Endodermal cell (in vitro differentiated cells): ENCODE data around the gene GCAT. TPM values are rescaled to one million over a fixed set of nuclear protein-coding genes. Genes with fewer than 3 reads are reported as not detected.
A peak's percentile ranks its signal among the peaks of the same experiment; 100 is the strongest.

Experiments used
- DNase-seq: peaks from one replicate; pipeline ENCODE4 v3.0.0-alpha.2; 2017
- H3K27ac ChIP-seq: 2 replicates; pipeline ENCODE4 v1.5.1; 2013; ENCODE audit warnings: mild to moderate bottlenecking, low read depth, low read length, moderate library complexity
- H3K27me3 ChIP-seq: 2 replicates; pipeline ENCODE4 v1.6.1; 2013; ENCODE audit warnings: mild to moderate bottlenecking, low read length, moderate library complexity; ENCODE audit not compliant: insufficient read depth, control insufficient read depth, poor library complexity, severe bottlenecking
- H3K36me3 ChIP-seq: 2 replicates; pipeline ENCODE4 v1.7.0; 2013; ENCODE audit warnings: mild to moderate bottlenecking, low read length, moderate library complexity; ENCODE audit not compliant: control insufficient read depth, insufficient read depth
- H3K4me1 ChIP-seq: one replicate; pipeline ENCODE4 v1.7.0; 2013; ENCODE audit warnings: low read length; ENCODE audit not compliant: control insufficient read depth, insufficient read depth
- H3K4me3 ChIP-seq: 2 replicates; pipeline ENCODE4 v1.5.1; 2013; ENCODE audit warnings: mild to moderate bottlenecking, low read length, moderate library complexity
- H3K9ac ChIP-seq: 2 replicates; pipeline ENCODE4 v1.6.1; 2013; ENCODE audit warnings: mild to moderate bottlenecking, low read length, moderate library complexity; ENCODE audit not compliant: poor library complexity, severe bottlenecking; ENCODE audit errors: extremely low read depth
- H3K9me3 ChIP-seq: 2 replicates; pipeline ENCODE4 v1.6.1; 2013; ENCODE audit warnings: mild to moderate bottlenecking, low read length, moderate library complexity; ENCODE audit not compliant: control insufficient read depth
- H3K27ac Mint-ChIP-seq: 2 replicates; pipeline ENCODE4 v1.8.0; 2020; ENCODE audit warnings: mixed read lengths
- H3K27me3 Mint-ChIP-seq: 2 replicates; pipeline ENCODE4 v1.8.0; 2021; ENCODE audit warnings: mild to moderate bottlenecking, mixed read lengths; ENCODE audit not compliant: insufficient read depth
- H3K36me3 Mint-ChIP-seq: 2 replicates; pipeline ENCODE4 v1.8.0; 2020; ENCODE audit warnings: low read depth, mixed read lengths
- H3K4me1 Mint-ChIP-seq: 2 replicates; pipeline ENCODE4 v1.8.0; 2020; ENCODE audit warnings: mixed read lengths
- H3K4me3 Mint-ChIP-seq: 2 replicates; pipeline ENCODE4 v1.8.0; 2020; ENCODE audit warnings: mild to moderate bottlenecking, moderate library complexity, mixed read lengths
- H3K9me3 Mint-ChIP-seq: 2 replicates; pipeline ENCODE4 v1.8.0; 2020; ENCODE audit warnings: mild to moderate bottlenecking, mixed read lengths
- CTCF ChIP-seq: fragments of 200-600 bp; sonication (generic); conservative IDR thresholded peaks from 2 replicates; pipeline ENCODE4 v1.5.0; 2021; ENCODE audit warnings: antibody characterized with exemption, mild to moderate bottlenecking
- WGBS, 2 experiments: methylation state at CpG; one replicate each; pipeline versions ENCODE4 v1.1.5 to v1.1.7; 2013; ENCODE audit warnings: missing lambda C conversion rate in 2 of 2, mixed read lengths in 1 of 2; ENCODE audit not compliant: insufficient coverage in 1 of 2, insufficient read length in 1 of 2; 5-methylcytosine and 5-hydroxymethylcytosine counted together
- total RNA-seq, 2 donors: library from RNA; stranded (reverse); fragmentation: NEBNext Ultra II Directional in 1 of 2; extraction: Animal tissue kit (Norgen Biotek cat#: 25700) in 1 of 2; gene quantifications; 2 replicates in 1 of 2; 3 replicates in 1 of 2; pipeline ENCODE4 v1.2.1, GENCODE V29; 2021

Gene GCAT
- total RNA-seq, 2 donors from 2014 or later, result 22.2 to 26.2 TPM

DNA sequence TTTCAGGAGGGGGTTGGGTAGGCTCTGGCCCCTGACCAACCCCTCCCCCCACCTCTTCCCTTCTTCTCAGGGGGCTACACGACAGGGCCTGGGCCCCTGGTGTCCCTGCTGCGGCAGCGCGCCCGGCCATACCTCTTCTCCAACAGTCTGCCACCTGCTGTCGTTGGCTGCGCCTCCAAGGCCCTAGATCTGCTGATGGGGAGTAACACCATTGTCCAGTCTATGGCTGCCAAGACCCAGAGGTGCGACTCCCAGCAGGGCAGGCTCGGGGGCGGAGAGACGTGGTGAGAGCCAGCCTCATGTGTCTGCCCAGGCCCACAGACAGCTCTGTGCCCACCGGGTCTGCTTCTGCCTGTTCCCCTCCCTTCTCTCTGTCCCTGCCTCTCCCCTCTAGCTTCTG is 7.9 kb downstream of the GCAT start:
- H3K4me3 Mint-ChIP-seq, result no peak overlapping the region
- Histone ChIP-seq H3K9ac (no peak overlapping the region), H3K36me3 (peaks cover 7% of the 10 kb centered on the region), H3K27ac (no peak overlapping the region), H3K9me3 (no peaks in the 10 kb centered on the region), H3K4me1 (no peaks in the 10 kb centered on the region), H3K4me3 (no peak overlapping the region), H3K27me3 (peaks cover 22% of the 10 kb centered on the region)
- peaks cover 3% of the 10 kb centered on the region for H3K4me1 Mint-ChIP-seq
- peaks cover 15% of the 10 kb centered on the region for H3K36me3 Mint-ChIP-seq
- 85 to 94% methylated on average over 5 to 12 of the region's 12 CpGs for WGBS, 2 experiments
- no peak for TF ChIP-seq CTCF
- H3K27ac Mint-ChIP-seq, result no peak overlapping the region
- DNase-seq, result no peak
- no peaks in the 10 kb centered on the region for H3K9me3 Mint-ChIP-seq
- H3K27me3 Mint-ChIP-seq, result peaks cover 20% of the 10 kb centered on the region

DNA sequence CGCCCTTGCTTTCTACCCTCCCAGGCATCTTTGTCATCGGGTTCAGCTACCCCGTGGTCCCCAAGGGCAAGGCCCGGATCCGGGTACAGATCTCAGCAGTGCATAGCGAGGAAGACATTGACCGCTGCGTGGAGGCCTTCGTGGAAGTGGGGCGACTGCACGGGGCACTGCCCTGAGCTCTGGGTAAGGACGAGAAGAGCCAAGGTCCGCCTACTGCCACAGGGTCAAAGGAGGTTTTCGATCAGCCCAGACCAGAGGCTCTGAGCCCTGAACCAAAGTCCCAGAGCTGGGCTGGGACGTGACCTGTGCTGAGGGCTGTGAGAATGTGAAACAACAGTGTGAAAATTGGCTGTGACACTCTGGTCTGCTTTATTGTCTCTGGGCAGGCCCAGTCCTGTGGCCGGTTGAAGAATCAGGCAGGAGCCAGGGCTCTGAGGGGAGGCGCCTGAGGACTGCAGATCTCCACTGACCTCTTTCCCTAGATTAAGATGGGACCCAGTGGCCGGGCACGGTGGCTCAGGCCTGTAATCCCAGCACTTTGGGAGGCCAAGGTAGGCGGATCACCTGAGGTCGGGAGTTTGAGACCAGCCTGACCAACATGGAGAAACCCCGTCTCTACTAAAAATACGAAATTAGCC is 8.9 kb downstream of the GCAT start:
- no peak overlapping the region for H3K9ac ChIP-seq
- H3K27ac ChIP-seq, result no peak overlapping the region
- peaks cover 25% of the 10 kb centered on the region for H3K27me3 ChIP-seq
- H3K9me3 ChIP-seq, result no peaks in the 10 kb centered on the region
- Mint-ChIP-seq H3K27me3 (peaks cover 25% of the 10 kb centered on the region), H3K36me3 (peaks cover 15% of the 10 kb centered on the region), H3K27ac (no peak overlapping the region), H3K4me3 (no peak overlapping the region), H3K4me1 (peaks cover 3% of the 10 kb centered on the region), H3K9me3 (no peaks in the 10 kb centered on the region)
- H3K36me3 ChIP-seq, result peaks cover 6% of the 10 kb centered on the region
- no peak overlapping the region for H3K4me3 ChIP-seq
- DNase-seq, result no peak
- TF ChIP-seq CTCF, result no peak
- WGBS, 2 experiments, result 93% methylated on average over 17 to 23 of the region's 23 CpGs
- no peaks in the 10 kb centered on the region for H3K4me1 ChIP-seq

DNA sequence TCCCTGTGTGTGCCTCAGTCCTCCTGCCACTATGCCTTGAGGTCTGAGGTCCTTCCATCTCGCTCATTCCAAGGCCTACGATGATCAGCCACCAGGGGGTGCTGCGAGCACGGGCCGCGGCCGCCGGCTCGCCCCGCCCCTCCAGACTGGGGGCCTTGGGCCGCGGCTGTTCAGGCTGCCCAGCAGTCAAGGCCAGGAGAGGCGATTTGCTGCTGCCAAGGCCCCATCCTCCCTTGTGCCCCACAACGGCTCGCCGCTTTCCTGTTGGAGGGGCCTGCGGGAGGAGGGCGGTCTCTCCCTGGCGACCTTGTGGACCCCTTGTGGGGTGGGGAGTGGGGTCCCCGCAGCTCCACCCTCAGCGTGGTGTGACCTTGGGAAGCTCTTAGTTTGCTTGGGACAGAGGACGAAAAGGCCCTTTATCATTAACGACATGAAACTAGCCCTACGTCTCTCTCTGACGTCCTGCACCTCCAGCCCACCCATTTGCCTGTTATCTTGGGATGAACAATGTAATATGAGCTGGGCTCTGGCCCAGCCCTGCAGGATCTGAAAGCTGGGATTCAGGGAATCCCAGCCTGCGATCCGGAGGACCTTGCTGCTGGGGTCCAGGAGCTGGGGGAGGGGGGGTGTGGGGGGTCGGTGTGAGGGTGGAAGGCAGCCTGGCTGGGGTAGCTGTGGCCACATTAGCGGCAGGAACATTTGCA is 10.1 kb downstream of the GCAT start:
- Mint-ChIP-seq H3K27me3 (peaks cover 36% of the 10 kb centered on the region), H3K36me3 (peaks cover 15% of the 10 kb centered on the region), H3K4me3 (peak overlapping the region; percentile 46), H3K4me1 (peaks cover 7% of the 10 kb centered on the region), H3K27ac (peak overlapping the region; percentile 94), H3K9me3 (no peaks in the 10 kb centered on the region)
- Histone ChIP-seq H3K9me3 (no peaks in the 10 kb centered on the region), H3K4me3 (peak overlapping the region; percentile 61), H3K9ac (peak overlapping the region; percentile 49), H3K27ac (peak overlapping the region; percentile 84), H3K4me1 (no peaks in the 10 kb centered on the region), H3K36me3 (peaks cover 3% of the 10 kb centered on the region), H3K27me3 (peaks cover 27% of the 10 kb centered on the region)
- DNase-seq, result peak; percentile 97
- WGBS, 2 experiments, result 3% methylated on average over 7 to 29 of the region's 29 CpGs
- peak; percentile 98 for TF ChIP-seq CTCF
